ENCODE measurements around the gene TMEM273.

DNA sequence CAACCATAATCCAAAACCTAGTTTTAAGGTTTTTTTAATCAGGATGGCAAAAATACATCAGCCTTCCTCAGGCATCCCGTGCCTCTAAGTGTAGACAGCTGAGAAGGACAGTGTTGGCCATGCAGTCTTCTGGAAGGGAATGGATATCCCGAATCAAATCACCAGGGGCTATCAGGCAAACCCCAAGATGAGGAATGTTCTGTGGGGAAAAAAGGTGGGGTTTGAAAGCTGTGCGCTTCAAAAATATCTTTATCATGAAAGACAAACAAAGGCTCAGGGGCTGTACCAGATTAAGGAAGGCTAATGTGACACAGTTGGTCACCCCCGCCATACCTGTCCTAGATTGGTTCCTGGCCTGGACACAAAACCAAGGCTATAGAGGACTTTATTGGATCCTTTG, 5.4 kb downstream of the TMEM273 start:
- TF ChIP-seq GATA3 (IDR thresholded peaks at IDR 0.05; ENCODE audit: low read depth, low read length) (no peak), GATA2 (IDR thresholded peaks at IDR 0.05; ENCODE audit: low read depth, low read length) (no peak)

Measured in SH-SY5Y (cell line).